GM23248 (cell line): ENCODE data around the gene IHH.

ENCODE experiments used
- EZH2 ChIP-seq: fragments of 200-600 bp; sonication (generic); IDR thresholded peaks from 2 replicates; pipeline ENCODE4 v1.6.1; 2018; ENCODE audit warnings: antibody characterized with exemption, mild to moderate bottlenecking; ENCODE audit not compliant: insufficient read depth, poor library complexity, severe bottlenecking
- EZH2phosphoT487 ChIP-seq: fragments of 200-600 bp; sonication (generic); IDR thresholded peaks from 2 replicates; pipeline ENCODE4 v1.6.1; 2018; ENCODE audit warnings: antibody characterized with exemption, moderate library complexity, mild to moderate bottlenecking, low read depth; ENCODE audit not compliant: insufficient read depth

DNA sequence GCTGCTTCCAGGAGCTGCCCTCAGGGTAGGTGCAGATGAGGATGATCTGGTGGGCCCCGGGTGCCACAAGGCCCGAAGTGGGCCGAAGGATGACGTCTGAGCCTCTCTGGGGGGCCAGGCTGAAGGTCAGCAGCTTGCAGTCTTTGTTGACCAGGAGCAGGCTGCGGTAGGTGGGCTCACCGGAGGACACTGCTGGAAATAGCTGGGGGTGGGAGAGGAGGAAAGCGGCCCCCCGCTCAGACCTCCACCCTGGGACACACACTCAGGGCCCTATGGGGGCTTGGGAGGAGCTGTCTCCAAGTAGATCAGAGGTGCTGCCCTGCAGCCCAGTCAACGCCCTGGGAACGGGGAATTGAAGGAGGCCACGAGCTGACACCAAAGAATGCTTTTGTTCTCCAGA is 36.7 kb downstream of the IHH start:
- no peak for TF ChIP-seq EZH2
- no peak for TF ChIP-seq EZH2phosphoT487
